HG03469 (cell line): ENCODE data around the gene DHX35.

ENCODE experiments used
- ATAC-seq: cut with Tn5 transposase; IDR thresholded peaks from one replicate; pipeline ENCODE4 v1.9.1; 2021; ENCODE audit warnings: mild to moderate bottlenecking, moderate library complexity, moderate number of reproducible peaks; ENCODE audit not compliant: unreplicated experiment

DHX35 gene

GRCh38 chr20:39052676-39053075 lies 90.5 kb downstream of the DHX35 start:
- ATAC-seq, result no peak

- ATAC-seq, result no peak
Observed at GRCh38 chr20:39057143-39057542, 95.0 kb downstream of the DHX35 start.

- ATAC-seq, result no peak
Observed at GRCh38 chr20:39057911-39058310, 95.8 kb downstream of the DHX35 start.

- no peak for ATAC-seq
Observed at GRCh38 chr20:39059036-39059435, 96.9 kb downstream of the DHX35 start.

GRCh38 chr20:39066471-39067242 lies 104.5 kb downstream of the DHX35 start:
- ATAC-seq, result no peak

- ATAC-seq, result no peak
Observed at GRCh38 chr20:39067526-39068216, 105.5 kb downstream of the DHX35 start.

GRCh38 chr20:39069976-39070375 lies 107.8 kb downstream of the DHX35 start:
- ATAC-seq, result no peak

GRCh38 chr20:39070484-39071231 lies 108.5 kb downstream of the DHX35 start:
- ATAC-seq, result no peak

- no peak for ATAC-seq
Observed at GRCh38 chr20:39072132-39072531, 110.0 kb downstream of the DHX35 start.

GRCh38 chr20:39072653-39073052 lies 110.5 kb downstream of the DHX35 start:
- no peak for ATAC-seq

- no peak for ATAC-seq
Observed at GRCh38 chr20:39075731-39076130, 113.6 kb downstream of the DHX35 start.

- no peak for ATAC-seq
Observed at GRCh38 chr20:39076958-39077357, 114.8 kb downstream of the DHX35 start.

GRCh38 chr20:39080326-39080725 lies 118.2 kb downstream of the DHX35 start:
- ATAC-seq, result no peak

GRCh38 chr20:39081255-39081654 lies 119.1 kb downstream of the DHX35 start:
- ATAC-seq, result no peak

GRCh38 chr20:39082622-39083398 lies 120.7 kb downstream of the DHX35 start:
- no peak for ATAC-seq

GRCh38 chr20:39083761-39084160 lies 121.6 kb downstream of the DHX35 start:
- no peak for ATAC-seq

GRCh38 chr20:39089029-39089428 lies 126.9 kb downstream of the DHX35 start:
- no peak for ATAC-seq
